Hepatocyte (in vitro differentiated cells): ENCODE results near the gene PARD3B. TPM values are rescaled to one million over a fixed set of nuclear protein-coding genes. Genes with fewer than 3 reads are reported as not detected.

Source experiments
- DNase-seq: peaks from one replicate; pipeline ENCODE4 v3.0.0-alpha.2; 2016; ENCODE audit warnings: low spot score
- H2AFZ ChIP-seq: fragments of 200-600 bp; sonication (generic); 2 replicates; pipeline ENCODE4 v1.6.0; 2016; ENCODE audit warnings: antibody characterized with exemption, mild to moderate bottlenecking
- H3K27ac ChIP-seq: fragments of 200-600 bp; sonication (generic); 2 replicates; pipeline ENCODE4 v1.5.1; 2016; ENCODE audit warnings: mild to moderate bottlenecking
- H3K27me3 ChIP-seq: fragments of 200-600 bp; sonication (generic); 2 replicates; pipeline ENCODE4 v1.6.1; 2016
- H3K36me3 ChIP-seq: fragments of 200-600 bp; sonication (generic); replicated peaks from 2 replicates; pipeline ENCODE4 v1.5.1; 2016; ENCODE audit warnings: low read depth; ENCODE audit not compliant: insufficient read depth
- H3K4me1 ChIP-seq: fragments of 200-600 bp; sonication (generic); 2 replicates; pipeline ENCODE4 v1.5.1; 2016; ENCODE audit warnings: mild to moderate bottlenecking, moderate library complexity; ENCODE audit not compliant: insufficient read depth
- H3K4me2 ChIP-seq: fragments of 200-600 bp; sonication (generic); 2 replicates; pipeline ENCODE4 v1.6.0; 2016
- H3K4me3 ChIP-seq: fragments of 200-600 bp; sonication (generic); 2 replicates; pipeline ENCODE4 v1.5.1; 2016; ENCODE audit warnings: mild to moderate bottlenecking
- H3K79me2 ChIP-seq: fragments of 200-600 bp; sonication (generic); 2 replicates; pipeline ENCODE4 v1.6.0; 2017; ENCODE audit warnings: mild to moderate bottlenecking
- H3K9me2 ChIP-seq: fragments of 200-600 bp; sonication (generic); replicated peaks from 2 replicates; pipeline ENCODE4 v1.6.0; 2017; ENCODE audit warnings: mild to moderate bottlenecking; ENCODE audit not compliant: insufficient read depth
- H3K9me3 ChIP-seq: fragments of 200-600 bp; sonication (generic); 2 replicates; pipeline ENCODE4 v1.5.1; 2016; ENCODE audit warnings: low read depth, mild to moderate bottlenecking
- H4K20me1 ChIP-seq: fragments of 200-600 bp; sonication (generic); 2 replicates; pipeline ENCODE4 v1.6.0; 2016; ENCODE audit warnings: mild to moderate bottlenecking; ENCODE audit not compliant: insufficient read depth, poor library complexity, severe bottlenecking
- EZH2 ChIP-seq: fragments of 200-600 bp; sonication (generic); IDR thresholded peaks from 2 replicates; pipeline ENCODE4 v1.6.1; 2016; ENCODE audit warnings: antibody characterized with exemption, mild to moderate bottlenecking, borderline replicate concordance
- EZH2phosphoT487 ChIP-seq: fragments of 200-600 bp; sonication (generic); IDR thresholded peaks from one replicate; pipeline ENCODE4 v1.6.1; 2018; ENCODE audit warnings: antibody characterized with exemption, mild to moderate bottlenecking, low read depth, moderate library complexity; ENCODE audit not compliant: unreplicated experiment, severe bottlenecking
- WGBS: methylation state at CpG from one replicate; pipeline ENCODE4 v1.1.6; 2016; ENCODE audit warnings: low lambda C conversion rate; ENCODE audit errors: missing lambda C conversion rate; 5-methylcytosine and 5-hydroxymethylcytosine counted together
- polyA plus RNA-seq: library from polyadenylated mRNA; unstranded; fragments of >200 nt; fragmentation: Nextera tagmentation; extraction: Ambion mirVana; gene quantifications from 2 replicates; pipeline ENCODE4 v1.2.1, GENCODE V29; 2016
- total RNA-seq: library from RNA; depleted of rRNA; stranded (reverse); fragments of >200 nt; gene quantifications from 2 replicates; pipeline ENCODE4 v1.2.3, GENCODE V29; 2014
- TF ChIP-seq, protein P1 (sequence below): fragments of 200-600 bp; sonication (generic); IDR thresholded peaks from 2 replicates; pipeline ENCODE4 v1.5.1; 2016; ENCODE audit warnings: antibody characterized with exemption, mild to moderate bottlenecking; ENCODE audit not compliant: poor library complexity

Gene PARD3B
- total and polyA plus RNA-seq, 2 experiments from 2014 or later = 11.5 to 21.7 TPM

DNA sequence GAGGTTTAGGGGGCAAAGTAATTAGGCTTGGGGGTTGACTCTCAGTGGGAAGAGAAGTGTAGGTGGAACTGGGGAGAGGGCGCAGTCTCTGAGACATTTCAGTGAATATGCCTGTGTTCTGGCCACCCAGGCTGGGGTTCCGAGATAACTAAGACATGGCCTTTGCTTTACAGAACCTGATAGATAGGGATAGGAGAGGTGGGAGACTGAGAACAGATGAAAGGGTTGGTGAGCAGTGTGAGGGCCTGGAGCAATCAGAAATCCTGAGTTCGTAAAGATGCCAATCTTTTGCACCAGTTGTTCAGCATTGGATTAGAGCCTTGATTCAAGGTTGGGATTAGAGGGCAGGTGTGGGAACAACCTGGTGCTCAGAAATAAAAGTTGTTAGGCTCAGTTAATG lies 15.6 kb downstream of the PARD3B start:
- TF ChIP-seq EZH2phosphoT487 = no peak
- TF ChIP-seq EZH2 = no peak
- TF ChIP-seq, protein P1, sequence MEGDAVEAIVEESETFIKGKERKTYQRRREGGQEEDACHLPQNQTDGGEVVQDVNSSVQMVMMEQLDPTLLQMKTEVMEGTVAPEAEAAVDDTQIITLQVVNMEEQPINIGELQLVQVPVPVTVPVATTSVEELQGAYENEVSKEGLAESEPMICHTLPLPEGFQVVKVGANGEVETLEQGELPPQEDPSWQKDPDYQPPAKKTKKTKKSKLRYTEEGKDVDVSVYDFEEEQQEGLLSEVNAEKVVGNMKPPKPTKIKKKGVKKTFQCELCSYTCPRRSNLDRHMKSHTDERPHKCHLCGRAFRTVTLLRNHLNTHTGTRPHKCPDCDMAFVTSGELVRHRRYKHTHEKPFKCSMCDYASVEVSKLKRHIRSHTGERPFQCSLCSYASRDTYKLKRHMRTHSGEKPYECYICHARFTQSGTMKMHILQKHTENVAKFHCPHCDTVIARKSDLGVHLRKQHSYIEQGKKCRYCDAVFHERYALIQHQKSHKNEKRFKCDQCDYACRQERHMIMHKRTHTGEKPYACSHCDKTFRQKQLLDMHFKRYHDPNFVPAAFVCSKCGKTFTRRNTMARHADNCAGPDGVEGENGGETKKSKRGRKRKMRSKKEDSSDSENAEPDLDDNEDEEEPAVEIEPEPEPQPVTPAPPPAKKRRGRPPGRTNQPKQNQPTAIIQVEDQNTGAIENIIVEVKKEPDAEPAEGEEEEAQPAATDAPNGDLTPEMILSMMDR = no peak
- no peaks in the 10 kb centered on the region for H3K9me2 ChIP-seq
- 93% methylated on average over 3 of the region's 3 CpGs for WGBS

DNA sequence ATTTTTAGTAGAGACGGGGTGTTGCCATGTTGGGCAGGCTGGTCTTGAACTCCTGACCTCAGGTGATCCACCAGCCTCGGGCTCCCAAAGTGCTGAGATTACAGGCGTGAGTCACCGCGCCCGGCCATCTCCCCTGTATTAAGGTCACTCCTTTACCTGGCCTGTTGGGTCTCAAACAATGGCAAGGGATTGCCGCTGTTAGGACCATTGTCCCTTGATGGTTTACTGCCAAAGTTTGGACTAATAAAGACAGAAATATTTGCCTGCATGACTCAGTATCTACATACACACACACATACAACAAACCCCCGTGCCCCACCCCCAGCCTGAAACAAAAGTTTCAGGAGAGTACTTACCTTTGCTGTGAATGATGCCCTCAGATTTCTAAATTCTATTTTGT lies 16.5 kb downstream of the PARD3B start:
- H3K9me2 ChIP-seq = no peaks in the 10 kb centered on the region
- H3K79me2 ChIP-seq = peaks cover 33% of the 10 kb centered on the region
- H2AFZ ChIP-seq = no peak overlapping the region
- H3K27me3 ChIP-seq = no peaks in the 10 kb centered on the region
- 81% methylated on average over 8 of the region's 8 CpGs for WGBS
- no peaks in the 10 kb centered on the region for H3K9me3 ChIP-seq
- H4K20me1 ChIP-seq = no peaks in the 10 kb centered on the region
- no peaks in the 10 kb centered on the region for H3K36me3 ChIP-seq
- H3K4me2 ChIP-seq = no peak overlapping the region
- H3K27ac ChIP-seq = no peak overlapping the region
- TF ChIP-seq, protein P1 = no peak
- TF ChIP-seq EZH2phosphoT487 (no peak), EZH2 (no peak)
- DNase-seq = no peak
- no peak overlapping the region for H3K4me3 ChIP-seq
- no peaks in the 10 kb centered on the region for H3K4me1 ChIP-seq

More for the DNA sequence above, 15.6 kb downstream of the PARD3B start:
- Histone ChIP-seq H3K4me1 (no peaks in the 10 kb centered on the region), H3K4me2 (no peak overlapping the region), H3K79me2 (peaks cover 35% of the 10 kb centered on the region), H3K36me3 (no peaks in the 10 kb centered on the region), H2AFZ (no peak overlapping the region), H4K20me1 (no peaks in the 10 kb centered on the region), H3K9me3 (no peaks in the 10 kb centered on the region), H3K27me3 (no peaks in the 10 kb centered on the region), H3K27ac (no peak overlapping the region), H3K4me3 (no peak overlapping the region)
- DNase-seq = no peak

DNA sequence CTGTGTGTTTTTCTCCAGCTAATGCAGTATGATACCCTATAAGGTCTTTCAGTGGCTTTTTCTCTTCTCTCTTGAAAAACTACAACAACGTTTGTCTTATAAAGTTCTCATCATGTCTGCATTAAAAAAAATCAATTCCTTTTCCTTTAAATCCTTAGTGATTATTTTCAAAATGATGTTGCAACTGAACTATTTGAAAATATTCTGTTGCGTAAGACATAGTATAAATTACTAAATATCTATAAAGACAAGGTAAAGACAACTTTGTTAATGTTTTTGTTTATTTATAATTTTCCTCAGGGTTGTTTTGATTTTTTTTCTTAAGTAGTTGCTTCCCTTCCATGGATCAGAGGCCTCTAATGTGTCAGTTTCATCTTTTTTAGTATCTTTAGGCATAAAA lies 21.2 kb downstream of the PARD3B start:
- Histone ChIP-seq H3K4me3 (no peak overlapping the region), H3K27me3 (no peaks in the 10 kb centered on the region), H2AFZ (no peak overlapping the region), H3K27ac (no peak overlapping the region), H4K20me1 (no peaks in the 10 kb centered on the region), H3K4me1 (no peaks in the 10 kb centered on the region), H3K79me2 (peaks cover 46% of the 10 kb centered on the region), H3K36me3 (no peaks in the 10 kb centered on the region), H3K4me2 (no peak overlapping the region), H3K9me3 (no peaks in the 10 kb centered on the region), H3K9me2 (no peaks in the 10 kb centered on the region)
- 90% methylated on average over 2 of the region's 2 CpGs for WGBS
- no peak for DNase-seq
- TF ChIP-seq EZH2phosphoT487 (no peak), EZH2 (no peak)
- TF ChIP-seq, protein P1 = no peak

DNA sequence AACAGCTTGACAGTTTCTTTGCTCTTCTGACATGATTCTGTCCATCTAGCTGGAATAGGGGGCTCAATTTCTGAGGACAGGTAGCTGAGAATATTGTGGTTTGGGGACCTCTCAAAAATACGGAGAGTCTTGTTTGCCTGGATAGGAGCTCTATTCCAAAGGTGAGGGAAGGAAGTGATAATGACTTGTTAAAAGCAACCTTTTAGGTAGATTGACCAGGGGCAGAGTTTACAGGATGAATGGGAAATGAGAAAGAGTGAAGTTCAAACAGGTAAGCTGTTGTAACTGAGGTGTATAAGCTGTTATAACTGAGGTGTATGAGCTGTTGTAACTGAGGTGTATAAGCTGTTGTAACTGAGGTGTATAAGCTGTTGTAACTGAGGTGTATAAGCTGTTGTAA lies 25.1 kb downstream of the PARD3B start:
- WGBS = 67% methylated on average over 1 of the region's 1 CpG
- no peaks in the 10 kb centered on the region for H3K4me1 ChIP-seq
- no peak for DNase-seq
- no peak overlapping the region for H3K4me3 ChIP-seq
- no peaks in the 10 kb centered on the region for H3K36me3 ChIP-seq
- TF ChIP-seq EZH2phosphoT487 (no peak), EZH2 (no peak)
- TF ChIP-seq, protein P1 = no peak
- H3K79me2 ChIP-seq = peaks cover 74% of the 10 kb centered on the region
- H4K20me1 ChIP-seq = no peaks in the 10 kb centered on the region
- H3K27ac ChIP-seq = no peak overlapping the region
- H3K4me2 ChIP-seq = no peak overlapping the region
- no peaks in the 10 kb centered on the region for H3K27me3 ChIP-seq
- no peak overlapping the region for H2AFZ ChIP-seq
- H3K9me2 ChIP-seq = no peaks in the 10 kb centered on the region
- H3K9me3 ChIP-seq = no peaks in the 10 kb centered on the region
